ENCODE measurements around the gene ACLY. TPM values are rescaled to one million over a fixed set of nuclear protein-coding genes. Genes with fewer than 3 reads are reported as not detected.
"Not testable (repeated sequence)": the region's sequence is repeated elsewhere in the genome, so short reads cannot be mapped to it uniquely, and the experiment has no call there.

Gene ACLY
- total RNA-seq, 4 donors from 2014 or later: 40.5 to 81.9 (median 72.9) TPM

- Histone ChIP-seq H3K27ac (no peak overlapping the region), H3K27me3 (no peaks in the 10 kb centered on the region), H3K9me3 (no peaks in the 10 kb centered on the region), H3K4me1 (no peaks in the 10 kb centered on the region), H3K36me3 (no peaks in the 10 kb centered on the region), H3K4me3 (no peak overlapping the region)
- no peak for DNase-seq (ENCODE audit: low spot score in 2 of 2)
- 96% methylated on average over 14 of the region's 19 CpGs for WGBS
- TF ChIP-seq POLR2A (IDR thresholded peaks at IDR 0.05) (no peak), EP300 (IDR thresholded peaks at IDR 0.05) (no peak), POLR2AphosphoS5 (IDR thresholded peaks at IDR 0.05) (no peak)
- TF ChIP-seq, protein P1, sequence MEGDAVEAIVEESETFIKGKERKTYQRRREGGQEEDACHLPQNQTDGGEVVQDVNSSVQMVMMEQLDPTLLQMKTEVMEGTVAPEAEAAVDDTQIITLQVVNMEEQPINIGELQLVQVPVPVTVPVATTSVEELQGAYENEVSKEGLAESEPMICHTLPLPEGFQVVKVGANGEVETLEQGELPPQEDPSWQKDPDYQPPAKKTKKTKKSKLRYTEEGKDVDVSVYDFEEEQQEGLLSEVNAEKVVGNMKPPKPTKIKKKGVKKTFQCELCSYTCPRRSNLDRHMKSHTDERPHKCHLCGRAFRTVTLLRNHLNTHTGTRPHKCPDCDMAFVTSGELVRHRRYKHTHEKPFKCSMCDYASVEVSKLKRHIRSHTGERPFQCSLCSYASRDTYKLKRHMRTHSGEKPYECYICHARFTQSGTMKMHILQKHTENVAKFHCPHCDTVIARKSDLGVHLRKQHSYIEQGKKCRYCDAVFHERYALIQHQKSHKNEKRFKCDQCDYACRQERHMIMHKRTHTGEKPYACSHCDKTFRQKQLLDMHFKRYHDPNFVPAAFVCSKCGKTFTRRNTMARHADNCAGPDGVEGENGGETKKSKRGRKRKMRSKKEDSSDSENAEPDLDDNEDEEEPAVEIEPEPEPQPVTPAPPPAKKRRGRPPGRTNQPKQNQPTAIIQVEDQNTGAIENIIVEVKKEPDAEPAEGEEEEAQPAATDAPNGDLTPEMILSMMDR (IDR thresholded peaks at IDR 0.05): no peak
These were observed 19.5 kb upstream of the ACLY start for GRCh38 chr17:41937970-41938954.

DNA sequence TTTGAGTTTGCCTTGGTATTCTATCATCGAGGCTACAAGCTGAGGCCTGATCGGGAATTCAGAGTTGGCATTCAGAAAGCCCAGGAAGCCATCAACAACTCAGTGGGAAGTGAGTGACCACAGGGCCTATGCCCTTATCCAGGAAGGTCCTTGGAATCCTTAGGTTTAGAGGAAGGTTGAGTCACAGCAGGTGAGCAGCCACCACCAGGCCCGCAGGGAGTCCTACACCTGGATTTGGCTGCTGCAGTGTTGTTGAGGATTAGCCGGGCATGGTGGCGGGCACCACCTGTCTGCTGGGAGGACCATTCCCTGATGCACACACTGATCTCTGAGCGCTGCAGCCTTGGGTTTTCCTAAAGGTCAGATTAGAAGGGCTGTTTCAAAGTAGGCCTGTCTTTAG lies 16.9 kb upstream of the ACLY start:
- no peaks in the 10 kb centered on the region for H3K4me1 ChIP-seq
- DNase-seq (ENCODE audit: low spot score in 2 of 2): no peak
- 97% methylated on average over 6 of the region's 6 CpGs for WGBS
- TF ChIP-seq EP300 (IDR thresholded peaks at IDR 0.05) (no peak), POLR2A (IDR thresholded peaks at IDR 0.05) (no peak), POLR2AphosphoS5 (IDR thresholded peaks at IDR 0.05) (no peak)
- TF ChIP-seq, protein P1 (IDR thresholded peaks at IDR 0.05): no peak
- H3K4me3 ChIP-seq: no peak overlapping the region
- no peaks in the 10 kb centered on the region for H3K9me3 ChIP-seq
- no peak overlapping the region for H3K27ac ChIP-seq
- no peaks in the 10 kb centered on the region for H3K27me3 ChIP-seq
- no peaks in the 10 kb centered on the region for H3K36me3 ChIP-seq

GRCh38 chr17:41932816-41933389 lies 14.2 kb upstream of the ACLY start:
- H3K4me3 ChIP-seq: no peak overlapping the region
- no peaks in the 10 kb centered on the region for H3K9me3 ChIP-seq
- no peak for DNase-seq (ENCODE audit: low spot score in 2 of 2)
- no peak for TF ChIP-seq POLR2AphosphoS5 (IDR thresholded peaks at IDR 0.05)
- TF ChIP-seq, protein P1 (IDR thresholded peaks at IDR 0.05): no peak
- TF ChIP-seq POLR2A (IDR thresholded peaks at IDR 0.05): no peak
- TF ChIP-seq EP300 (IDR thresholded peaks at IDR 0.05): no peak
- H3K27ac ChIP-seq: no peak overlapping the region
- peaks cover 10% of the 10 kb centered on the region for H3K4me1 ChIP-seq
- no peaks in the 10 kb centered on the region for H3K27me3 ChIP-seq
- 26% methylated on average over 2 of the region's 2 CpGs for WGBS
- H3K36me3 ChIP-seq: no peaks in the 10 kb centered on the region

DNA sequence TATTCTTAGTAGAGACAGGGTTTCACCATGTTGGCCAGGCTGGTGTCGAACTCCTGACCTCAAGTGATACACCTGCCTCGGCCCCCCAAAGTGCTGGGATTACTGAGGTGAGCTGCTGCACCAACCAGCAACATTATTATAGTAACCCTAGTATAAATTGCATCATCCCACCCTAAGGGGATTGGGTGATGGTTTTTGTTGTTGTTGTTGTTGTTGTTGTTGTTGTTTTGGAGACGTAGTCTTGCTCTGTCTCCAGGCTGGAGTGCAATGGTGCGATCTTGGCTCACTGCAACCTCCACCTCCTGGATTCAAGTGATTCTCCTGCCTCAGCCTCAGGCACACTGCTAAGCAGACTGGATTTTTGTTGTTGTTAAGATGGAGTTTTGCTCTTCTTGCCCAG lies 13.0 kb upstream of the ACLY start:
- H3K9me3 ChIP-seq; H3K27me3 ChIP-seq; H3K27ac ChIP-seq; DNase-seq (ENCODE audit: low spot score in 2 of 2); H3K36me3 ChIP-seq; H3K4me3 ChIP-seq: not testable (repeated sequence)
- H3K4me1 ChIP-seq: peaks cover 10% of the 10 kb centered on the region
- WGBS: 93% methylated on average over 4 of the region's 4 CpGs

DNA sequence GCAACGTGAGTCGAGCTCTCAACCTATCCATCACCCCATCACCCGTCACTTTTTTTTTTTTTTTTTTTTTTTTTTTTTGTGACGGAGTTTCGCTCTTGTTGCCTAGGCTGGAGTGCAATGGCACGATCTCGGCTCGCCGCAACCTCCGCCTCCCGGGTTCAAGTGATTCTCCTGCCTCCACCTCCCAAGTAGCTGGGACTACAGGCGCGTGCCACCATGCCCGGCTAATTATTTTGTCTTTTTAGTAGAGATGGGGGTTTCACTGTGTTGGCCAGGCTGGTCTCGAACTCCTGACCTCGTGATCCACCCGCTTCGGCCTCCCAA lies 12.0 kb upstream of the ACLY start:
- Histone ChIP-seq H3K4me1 (peaks cover 10% of the 10 kb centered on the region), H3K4me3 (peak overlapping the region; percentile 55), H3K27ac (peak overlapping the region; percentile 85)
- WGBS: 32% methylated on average over 14 of the region's 18 CpGs
- DNase-seq (ENCODE audit: low spot score in 2 of 2); H3K36me3 ChIP-seq; H3K27me3 ChIP-seq; H3K9me3 ChIP-seq: not testable (repeated sequence)

DNA sequence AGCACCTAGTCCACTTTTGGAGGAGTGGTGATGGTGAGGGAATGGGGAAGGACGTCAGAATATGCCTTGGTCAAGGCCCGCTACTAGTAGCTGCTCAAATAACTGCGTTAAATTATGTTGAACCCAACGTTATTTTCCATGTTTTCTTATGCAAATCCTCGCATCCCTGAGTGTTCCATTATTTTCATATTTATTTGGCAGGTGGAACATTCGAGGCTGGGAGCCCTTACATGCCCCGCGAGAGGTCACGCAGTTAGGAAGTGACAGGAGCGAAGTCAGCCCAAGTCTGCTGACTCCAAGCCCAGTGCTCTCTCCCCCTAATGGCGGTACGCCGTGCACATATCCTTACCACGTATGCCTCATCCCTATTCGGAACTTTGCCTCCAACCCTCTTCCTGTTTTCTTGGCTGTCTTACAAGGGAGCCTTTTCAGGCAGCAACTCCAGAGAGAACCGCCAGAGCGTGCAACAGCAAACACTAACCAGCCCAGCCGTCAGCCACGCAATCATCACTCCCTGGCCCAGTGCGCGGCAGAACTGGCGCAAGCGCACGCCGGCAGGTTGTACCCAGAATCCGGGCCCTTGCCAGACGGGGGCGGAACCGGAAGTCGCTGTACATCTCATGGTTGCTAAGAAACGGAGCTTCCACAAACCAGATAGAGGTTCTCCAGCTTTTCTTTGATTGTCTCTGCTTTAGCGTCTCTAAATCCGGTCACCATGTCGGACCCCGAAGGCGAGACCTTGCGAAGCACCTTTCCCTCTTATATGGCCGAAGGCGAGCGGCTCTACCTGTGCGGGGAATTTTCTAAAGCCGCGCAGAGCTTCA lies 11.5 kb upstream of the ACLY start, which contains the start of gene ODAD4:
TSS of gene ODAD4 (plus strand) at position 609 of the 824 bp plus-strand sequence. CDS start at position 716, 107 bp downstream.
- peaks cover 10% of the 10 kb centered on the region for H3K4me1 ChIP-seq
- H3K9me3 ChIP-seq: no peaks in the 10 kb centered on the region
- H3K27me3 ChIP-seq: no peaks in the 10 kb centered on the region
- under 1% methylated on average over 43 of the region's 43 CpGs for WGBS
- no peak for TF ChIP-seq EP300 (IDR thresholded peaks at IDR 0.05)
- TF ChIP-seq POLR2AphosphoS5 (IDR thresholded peaks at IDR 0.05): peak in 1 of 3 donors; percentile 68
- TF ChIP-seq POLR2A (IDR thresholded peaks at IDR 0.05): peak in 1 of 2 donors; percentile 39
- TF ChIP-seq, protein P1 (IDR thresholded peaks at IDR 0.05): peak; percentile 61 to 68
- peak; percentile 98 to 99 for DNase-seq (ENCODE audit: low spot score in 2 of 2)
- H3K36me3 ChIP-seq: no peaks in the 10 kb centered on the region
- H3K4me3 ChIP-seq: peak within 1 kb of the TSS; percentile 55
- H3K27ac ChIP-seq: peak within 1 kb of the TSS; percentile 85

Data from suprapubic skin (tissue), 4 donors.